ENCODE results near the gene CACNA1A.
A peak's percentile ranks its signal among the peaks of the same experiment; 100 is the strongest.

CACNA1A gene

GRCh38 chr19:13165162-13165997 lies 340.9 kb downstream of the CACNA1A start:
- DNase-seq (ENCODE audit: extremely low spot score) = no peak
- TF ChIP-seq CTCF (IDR thresholded peaks at IDR 0.05; ENCODE audit: control extremely low read depth, extremely low read depth, low read depth, missing control alignments) = no peak
- ChIA-PET POLR2A (interaction anchor here (0.6 kb wide), 1 partner anchor 498 kb away, joined by 6 read pairs; no protein-coding TSS in a partner anchor), CTCF (interaction anchor here (1.6 kb wide), 1 partner anchor 11 kb away, joined by 3 read pairs; no protein-coding TSS in a partner anchor)

- no peak for DNase-seq (ENCODE audit: extremely low spot score)
- CTCF ChIA-PET = interaction anchor here (0.8 to 1.6 kb wide), 2 partner anchors 12 to 18 kb away, joined by 3 read pairs; no protein-coding TSS in a partner anchor
- POLR2A ChIA-PET = interaction anchor here (0.6 to 1.3 kb wide), 2 partner anchors 12 to 499 kb away, joined by 6 to 7 read pairs; no protein-coding TSS in a partner anchor
- no peak for TF ChIP-seq CTCF (IDR thresholded peaks at IDR 0.05; ENCODE audit: control extremely low read depth, extremely low read depth, low read depth, missing control alignments)
Measured at GRCh38 chr19:13164343-13165161, 341.7 kb downstream of the CACNA1A start.

GRCh38 chr19:13163609-13164342 lies 342.5 kb downstream of the CACNA1A start:
- no peak for TF ChIP-seq CTCF (IDR thresholded peaks at IDR 0.05; ENCODE audit: control extremely low read depth, extremely low read depth, low read depth, missing control alignments)
- peak; percentile 41 for DNase-seq (ENCODE audit: extremely low spot score)
- ChIA-PET CTCF (interaction anchor here (0.8 to 1.6 kb wide), 4 partner anchors 12 to 103 kb away, joined by 3 read pairs; no protein-coding TSS in a partner anchor), POLR2A (interaction anchor here (1.3 kb wide), 1 partner anchor 11 kb away, joined by 7 read pairs; no protein-coding TSS in a partner anchor)

GRCh38 chr19:13162724-13163608 lies 343.3 kb downstream of the CACNA1A start:
- ChIA-PET CTCF (interaction anchor here (0.8 to 1.0 kb wide), 2 partner anchors 18 to 102 kb away, joined by 3 read pairs; no protein-coding TSS in a partner anchor), POLR2A (interaction anchor here (1.3 kb wide), 1 partner anchor 10 kb away, joined by 7 read pairs; no protein-coding TSS in a partner anchor)
- no peak for TF ChIP-seq CTCF (IDR thresholded peaks at IDR 0.05; ENCODE audit: control extremely low read depth, extremely low read depth, low read depth, missing control alignments)
- peak; percentile 79 for DNase-seq (ENCODE audit: extremely low spot score)

- ChIA-PET POLR2A (no interaction called here), CTCF (interaction anchor here (1.1 kb wide), 1 partner anchor 35 kb away, joined by 4 read pairs; no protein-coding TSS in a partner anchor)
- TF ChIP-seq CTCF (IDR thresholded peaks at IDR 0.05; ENCODE audit: control extremely low read depth, extremely low read depth, low read depth, missing control alignments) = no peak
- DNase-seq (ENCODE audit: extremely low spot score) = no peak
Measured at GRCh38 chr19:13160557-13160956, 345.7 kb downstream of the CACNA1A start.

Measured in GM10248 (cell line).